ENCODE data around the gene TBC1D25.

The TBC1D25 gene

DNA sequence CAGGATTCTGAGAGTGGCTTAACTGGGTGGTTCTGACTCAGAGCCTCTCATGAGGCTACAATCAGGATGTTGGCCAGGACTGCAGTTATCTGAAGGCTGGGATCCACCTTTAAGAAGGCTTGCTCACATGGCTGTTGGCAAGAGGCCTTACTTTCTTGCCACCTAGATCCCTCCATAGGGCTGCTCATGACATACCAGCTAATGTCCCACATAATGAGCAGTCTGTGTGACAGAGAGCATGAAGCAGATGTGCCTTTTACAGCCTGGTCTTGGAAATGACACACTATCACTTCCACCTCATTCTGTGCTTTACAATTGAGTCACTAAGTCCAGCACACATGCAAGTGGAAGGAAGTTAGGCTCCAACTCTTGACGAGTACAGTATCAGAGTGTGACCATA is 30.4 kb downstream of the TBC1D25 start:
- no peak for DNase-seq

DNA sequence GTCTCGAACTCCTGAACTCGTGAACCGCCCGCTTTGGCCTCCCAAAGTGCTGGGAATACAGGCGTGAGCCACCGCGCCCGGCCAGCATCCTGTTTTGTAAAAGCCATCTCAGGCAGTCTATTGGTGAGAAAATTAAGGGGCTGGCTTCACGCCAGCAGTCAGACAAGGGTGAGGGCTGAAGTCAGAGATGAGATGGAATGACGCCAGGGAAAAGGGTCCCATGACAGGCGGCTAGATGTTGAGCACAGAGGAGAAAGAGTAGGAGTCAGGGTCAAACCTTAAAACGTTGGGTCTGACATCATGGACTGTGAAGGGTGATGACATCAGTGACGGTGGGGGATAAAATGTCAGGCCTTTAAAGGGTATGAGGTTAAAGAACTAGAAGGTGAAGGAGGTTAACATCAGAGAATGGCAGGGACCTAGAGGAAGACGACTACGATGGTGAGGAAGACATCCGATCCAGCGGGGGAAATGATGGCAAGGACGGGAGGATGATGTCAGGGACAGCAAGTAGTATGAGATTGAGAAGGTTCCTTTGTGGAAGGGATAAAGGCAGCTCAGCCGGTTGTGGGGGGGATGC is 34.3 kb downstream of the TBC1D25 start:
- DNase-seq: peak; percentile 34

DNA sequence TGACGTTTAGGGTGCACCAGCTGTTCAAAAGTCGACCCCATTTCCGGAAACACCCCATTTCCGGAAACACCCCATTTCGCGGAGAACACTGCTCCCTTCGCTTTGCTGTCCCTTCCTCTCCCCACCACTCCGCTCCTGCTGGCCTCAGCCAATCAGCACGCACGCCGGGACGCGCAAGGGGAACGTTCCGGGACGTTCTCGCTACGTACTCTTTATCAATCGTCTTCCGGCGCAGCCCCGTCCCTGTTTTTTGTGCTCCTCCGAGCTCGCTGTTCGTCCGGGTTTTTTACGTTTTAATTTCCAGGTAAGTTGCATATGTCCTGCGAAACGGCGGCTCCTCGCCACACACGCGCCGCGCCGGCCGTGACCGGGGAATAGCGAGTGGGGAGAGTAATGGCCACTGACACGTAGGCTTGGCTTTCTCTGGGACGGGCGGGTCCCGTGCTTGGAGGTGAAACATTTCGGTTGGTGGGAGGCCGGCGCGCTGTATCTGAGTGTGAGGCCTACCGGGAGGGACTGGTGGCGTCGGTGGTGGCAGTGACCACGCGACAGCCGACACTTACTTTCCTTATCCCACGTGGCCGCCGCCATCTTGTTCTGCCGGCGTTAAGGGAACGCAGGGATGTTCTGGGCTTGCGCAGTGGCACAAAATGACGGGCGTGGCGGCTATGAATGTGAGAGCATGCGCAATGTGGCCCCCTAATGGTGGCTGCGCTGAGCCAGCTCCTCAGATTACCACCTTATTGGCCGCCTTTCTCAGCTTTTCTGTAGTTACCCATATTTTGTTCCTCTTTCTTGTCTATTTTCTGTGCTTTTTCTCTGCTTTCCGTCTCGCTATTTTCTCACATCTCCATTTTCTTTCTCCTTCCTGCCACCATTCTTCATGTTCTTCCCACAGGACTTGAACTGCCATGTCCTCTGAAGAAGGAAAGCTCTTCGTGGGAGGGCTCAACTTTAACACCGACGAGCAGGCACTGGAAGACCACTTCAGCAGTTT is 35.1 kb downstream of the TBC1D25 start, which contains the start of gene RBM3:
Gene RBM3 (plus strand): TSS at position 215 of the 997 bp plus-strand sequence. CDS start 697 bp downstream, at position 912.
- peak; percentile 90 for DNase-seq

DNA sequence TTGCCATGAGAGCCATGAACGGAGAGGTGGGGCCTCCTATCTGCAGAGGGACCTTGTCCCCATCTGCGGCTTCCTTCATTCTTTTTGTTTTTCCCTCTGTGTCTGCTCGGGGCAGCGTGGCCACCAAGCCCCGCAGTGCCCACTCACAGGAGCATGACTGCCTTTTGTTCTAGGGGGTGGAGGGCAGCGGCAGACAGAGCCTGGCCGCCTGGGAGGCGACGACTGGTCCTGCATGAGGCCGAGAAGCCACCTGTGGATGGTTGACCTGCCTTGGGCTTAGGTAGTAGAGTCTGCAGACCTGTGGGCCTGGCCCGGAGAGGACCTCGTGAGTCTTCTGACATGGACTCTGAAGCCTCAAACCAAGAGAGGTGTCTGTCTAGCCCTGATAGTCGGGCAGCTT is 36.1 kb downstream of the TBC1D25 start:
- DNase-seq: no peak

DNA sequence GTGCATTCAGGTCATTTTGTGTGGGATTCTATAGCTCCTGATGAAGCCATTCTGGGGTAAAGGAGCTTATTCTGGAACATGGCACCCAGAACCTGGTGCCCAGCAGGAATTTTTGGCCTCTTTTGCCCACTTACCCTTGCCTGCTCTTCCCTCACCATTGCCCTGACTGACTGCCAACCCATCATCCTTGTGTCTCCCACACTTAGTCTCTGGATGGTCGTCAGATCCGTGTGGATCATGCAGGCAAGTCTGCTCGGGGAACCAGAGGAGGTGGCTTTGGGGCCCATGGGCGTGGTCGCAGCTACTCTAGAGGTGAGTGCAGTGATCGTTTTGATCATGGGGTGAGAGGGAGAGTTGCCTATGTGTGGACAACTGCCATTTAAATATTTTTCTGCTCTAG is 36.6 kb downstream of the TBC1D25 start:
- no peak for DNase-seq

DNA sequence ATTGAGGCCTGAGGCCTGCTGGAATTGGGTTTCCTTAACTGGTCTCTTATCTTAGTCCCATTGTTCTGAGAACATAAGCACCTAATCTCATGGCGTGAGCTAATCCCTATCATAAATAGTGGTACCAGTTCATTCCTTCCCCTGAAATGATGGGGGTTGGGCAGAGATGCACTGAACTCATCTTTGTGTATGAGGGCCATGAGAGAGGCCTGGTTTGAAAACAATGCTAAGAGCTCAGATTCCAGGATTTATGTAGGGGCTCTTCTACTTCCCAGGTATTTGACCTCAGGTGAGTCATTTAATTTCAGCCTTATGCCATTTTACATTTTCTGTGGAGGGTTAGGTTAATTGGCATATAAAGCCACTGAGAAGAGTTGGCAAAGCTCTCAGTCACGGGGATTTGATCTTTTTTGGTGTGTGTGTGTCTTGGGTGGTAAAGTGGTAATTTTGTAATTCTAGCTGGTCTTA is 39.2 kb downstream of the TBC1D25 start:
- no peak for DNase-seq

DNA sequence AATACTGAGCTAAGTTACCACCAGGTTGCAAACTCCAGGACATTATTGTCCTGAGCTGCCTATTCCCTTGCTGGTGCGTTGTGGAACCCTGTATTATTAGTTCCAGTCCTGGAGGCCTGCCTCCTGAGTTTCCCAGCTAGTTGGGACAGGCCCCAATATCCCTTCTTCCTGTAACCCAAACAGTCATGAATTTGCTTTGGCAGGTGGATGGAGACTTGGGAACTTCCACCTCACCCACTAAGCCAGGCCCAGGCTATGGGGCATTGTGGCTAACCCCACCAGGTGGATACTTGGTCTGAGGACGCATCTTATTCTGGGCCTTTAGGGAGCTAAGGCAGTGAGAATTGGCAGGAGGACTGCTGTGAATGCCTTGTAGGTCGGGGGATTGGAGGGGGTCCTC is 39.7 kb downstream of the TBC1D25 start:
- no peak for DNase-seq

DNA sequence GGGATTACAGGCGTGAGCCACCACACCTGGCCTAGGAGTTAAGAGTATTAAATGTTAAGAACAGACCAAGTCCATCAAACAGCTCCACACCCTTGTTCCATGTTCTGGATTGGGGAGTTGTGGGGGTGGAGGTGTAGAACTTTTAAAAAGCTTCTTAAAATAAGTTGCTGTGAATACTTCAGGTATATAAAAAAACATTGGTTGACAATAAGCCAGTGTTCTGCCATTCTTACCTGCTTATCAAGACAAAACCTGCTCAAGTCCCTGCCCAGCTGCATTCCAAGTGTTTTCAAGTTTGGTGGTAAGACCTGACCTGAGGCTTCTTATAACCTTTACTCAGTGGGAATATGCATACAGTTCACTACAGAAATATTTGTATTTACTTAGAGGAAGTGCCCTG is 41.1 kb downstream of the TBC1D25 start:
- DNase-seq: no peak

DNA sequence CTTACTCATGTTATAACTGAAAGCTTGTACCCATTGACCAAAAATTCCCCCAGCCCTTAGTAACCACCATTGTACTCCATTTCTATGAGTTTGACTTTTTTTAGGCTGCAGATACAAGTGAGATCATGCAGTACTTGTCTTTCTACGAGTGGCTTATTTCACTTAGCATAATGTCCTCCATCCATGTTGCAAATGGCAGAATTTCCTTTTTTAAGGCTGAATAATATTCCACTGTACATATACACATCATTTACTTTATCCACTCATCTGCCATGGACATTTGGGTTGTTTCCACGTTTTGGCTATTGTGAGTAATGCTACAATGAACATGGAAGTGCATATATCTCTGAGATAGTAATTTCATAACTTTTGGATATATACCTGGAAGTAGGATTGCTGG is 45.2 kb downstream of the TBC1D25 start:
- DNase-seq: no peak

DNA sequence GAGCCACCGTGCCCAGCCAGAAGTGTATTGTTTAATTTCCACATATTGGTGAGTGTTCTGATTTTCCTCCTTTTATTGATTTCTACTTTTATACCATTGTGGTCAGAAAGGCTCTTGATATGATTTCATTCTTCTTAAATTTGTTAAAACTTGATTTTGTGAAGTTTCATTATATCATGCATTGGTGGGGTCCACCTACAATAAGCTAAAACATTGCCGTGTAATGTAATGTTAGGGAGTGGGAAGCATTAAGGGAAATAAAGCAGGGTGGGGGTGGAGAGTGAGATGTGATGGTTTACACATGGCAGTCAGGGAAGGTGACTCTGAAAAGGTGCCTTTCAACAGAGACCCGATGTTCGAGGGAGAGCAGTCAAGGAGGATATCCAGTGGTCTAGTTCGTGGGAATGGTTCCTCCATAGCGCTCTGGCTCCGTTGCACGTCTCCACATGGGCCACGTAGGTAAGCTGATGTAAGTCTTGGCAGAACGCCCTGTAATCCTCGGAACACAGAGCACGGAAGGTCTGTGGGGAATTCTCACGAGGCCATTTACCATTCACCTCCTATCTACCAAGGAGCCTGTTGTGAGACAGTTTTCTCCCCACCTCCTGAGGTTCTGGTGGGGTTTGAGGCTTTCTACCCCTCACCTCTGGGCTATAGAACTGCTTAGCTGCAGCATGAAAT is 50.1 kb downstream of the TBC1D25 start:
- no peak for DNase-seq

DNA sequence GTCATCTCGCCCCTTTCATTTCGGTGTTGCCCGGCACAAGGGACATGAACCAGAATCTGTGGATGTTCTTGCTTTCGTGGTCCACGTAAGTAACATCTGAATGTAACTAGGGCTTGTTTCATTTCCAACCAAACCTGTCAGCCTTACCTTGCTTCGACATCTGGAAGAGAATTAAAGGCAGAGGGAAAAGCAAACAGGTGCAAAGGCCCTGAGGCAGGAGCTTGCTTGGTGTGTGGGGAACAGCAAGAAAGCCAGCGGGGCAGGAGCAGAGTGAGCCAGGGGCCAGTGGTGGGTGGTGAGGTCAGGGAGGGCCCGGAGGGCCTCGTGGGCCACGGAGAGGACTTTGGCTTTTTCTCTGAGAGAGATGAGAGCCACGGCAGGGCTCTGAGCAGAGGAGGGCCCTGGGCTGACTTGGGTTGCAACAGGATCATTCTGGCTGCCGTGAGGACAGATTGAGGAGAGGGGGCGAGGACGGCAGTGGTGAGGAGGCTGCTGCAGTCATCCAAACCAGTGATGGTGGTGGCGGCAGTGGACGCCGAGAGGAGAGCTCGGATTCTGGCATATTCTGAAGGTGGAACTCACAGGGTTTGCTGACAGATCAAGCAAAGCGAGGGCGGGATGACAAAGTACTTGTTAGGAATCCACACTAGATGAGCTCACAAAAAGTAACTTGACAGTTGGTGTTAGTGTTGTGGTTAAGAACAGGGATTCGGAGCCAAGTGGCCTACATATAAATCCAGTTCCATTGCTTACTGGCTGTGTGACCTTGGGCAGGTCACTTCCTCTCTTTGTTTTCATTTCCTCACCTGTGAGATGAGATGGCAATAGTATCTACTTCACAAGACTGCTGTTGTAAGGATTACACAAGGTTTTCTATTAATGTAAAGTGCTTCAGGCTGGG is 50.9 kb downstream of the TBC1D25 start:
- DNase-seq: no peak

DNA sequence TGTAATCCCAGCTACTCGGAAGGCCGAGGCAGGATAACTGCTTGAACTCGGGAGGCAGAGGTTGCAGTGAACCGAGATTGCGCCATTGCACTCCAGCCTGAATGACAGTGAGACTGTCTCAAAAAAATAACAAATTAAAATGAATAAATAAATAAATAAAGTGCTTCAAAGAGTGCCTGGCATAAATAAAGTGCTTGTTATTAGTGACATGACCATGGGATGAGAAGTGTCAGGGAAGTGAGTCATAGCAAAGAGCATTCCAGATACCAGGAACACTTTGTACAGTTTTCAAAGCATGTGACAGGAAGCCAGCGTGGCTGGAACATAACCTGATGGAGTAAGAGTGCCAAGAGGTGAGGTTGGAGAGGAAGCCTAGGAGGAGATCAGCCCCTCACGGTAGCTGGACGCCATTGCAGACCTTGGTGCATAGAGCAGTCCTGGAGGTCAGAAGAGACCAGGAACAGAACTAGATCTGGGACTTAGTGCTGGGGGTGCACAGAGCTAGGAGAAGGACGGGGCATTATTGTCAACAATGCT is 51.8 kb downstream of the TBC1D25 start:
- DNase-seq: no peak

DNA sequence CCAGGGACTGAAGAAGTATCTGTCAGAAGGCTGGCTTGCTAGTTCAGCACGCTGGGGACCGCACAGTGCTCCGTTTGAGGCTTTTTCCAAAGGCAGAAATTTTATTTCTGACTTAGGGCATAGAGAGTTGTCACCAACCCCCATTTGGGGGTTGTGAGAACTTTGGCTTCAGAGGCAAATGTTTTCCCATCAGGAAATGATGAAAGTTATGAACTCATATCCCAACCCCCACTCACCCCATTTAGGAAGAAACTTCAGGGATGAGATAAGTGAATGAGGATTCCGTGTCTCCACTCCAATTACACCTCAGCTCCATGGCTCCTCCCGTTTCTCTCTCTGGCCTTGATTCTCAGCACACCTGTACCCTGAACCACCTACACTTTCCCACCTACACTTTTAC is 53.5 kb downstream of the TBC1D25 start:
- no peak for DNase-seq

DNA sequence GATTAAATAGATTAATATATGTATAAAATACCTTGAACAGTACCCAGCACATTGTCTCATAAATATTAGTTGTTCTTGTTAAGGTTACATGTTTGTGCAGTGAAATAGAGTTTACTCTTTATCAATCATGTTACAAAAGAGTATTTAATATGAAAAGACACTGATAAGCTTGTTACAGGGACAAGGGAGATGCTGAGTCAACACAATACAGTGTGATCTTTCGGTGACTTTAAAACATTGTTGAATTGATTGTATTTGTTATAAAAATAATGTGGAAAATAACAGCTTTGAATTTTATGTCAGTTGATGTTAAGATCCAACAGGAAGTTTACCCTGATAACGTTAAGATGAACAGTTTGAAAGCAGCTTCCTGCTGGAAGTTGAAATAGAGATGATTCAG is 56.4 kb downstream of the TBC1D25 start:
- no peak for DNase-seq

DNA sequence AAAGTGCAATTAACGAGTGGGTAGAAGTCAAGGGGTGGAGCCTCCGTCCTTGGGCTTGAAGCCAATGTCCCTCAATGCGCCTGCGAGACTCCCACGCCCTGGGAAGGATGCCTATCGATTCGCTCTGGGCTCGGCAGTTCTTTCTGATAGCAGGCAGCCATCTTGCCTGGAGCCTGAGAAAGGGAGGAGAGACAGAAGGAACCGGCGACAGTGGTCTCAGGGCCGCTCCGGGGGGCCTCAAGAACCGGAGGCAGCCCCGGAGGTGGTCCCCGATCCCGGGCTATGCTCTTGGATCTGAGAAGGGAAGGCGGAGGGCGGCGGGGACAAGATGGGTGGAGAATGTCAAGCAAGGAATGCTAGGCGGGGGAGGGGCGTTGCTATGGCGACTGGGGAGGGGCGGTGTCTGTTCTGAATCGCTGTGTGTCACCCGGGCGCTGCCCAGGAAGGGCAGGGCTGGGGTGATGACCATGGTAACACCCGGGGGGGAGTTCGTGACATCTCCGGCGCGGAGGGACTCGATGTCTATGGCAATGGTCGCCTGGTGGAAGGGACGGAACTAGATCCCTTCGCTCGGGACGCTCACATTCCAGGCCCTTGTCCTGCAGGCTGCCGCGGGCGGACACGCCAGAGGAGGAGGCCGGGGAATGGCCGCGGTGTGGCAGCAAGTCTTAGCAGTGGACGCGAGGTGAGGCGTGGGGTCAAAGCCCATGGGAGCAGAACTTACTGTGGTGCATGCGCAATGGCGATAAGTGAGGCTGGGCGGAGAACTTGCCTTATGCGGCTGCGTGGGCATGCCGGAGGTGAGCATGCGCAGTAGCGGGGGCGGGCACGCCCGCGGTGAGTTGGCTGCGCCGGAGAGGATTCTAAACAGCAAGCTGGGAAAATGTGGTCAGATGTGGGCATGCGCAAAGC is 58.1 kb downstream of the TBC1D25 start, which contains the start of gene WDR13:
Gene WDR13 (plus strand): TSS at position 140 of the 912 bp plus-strand sequence. CDS start 505 bp downstream, at position 645.
- DNase-seq: peak; percentile 90

DNA sequence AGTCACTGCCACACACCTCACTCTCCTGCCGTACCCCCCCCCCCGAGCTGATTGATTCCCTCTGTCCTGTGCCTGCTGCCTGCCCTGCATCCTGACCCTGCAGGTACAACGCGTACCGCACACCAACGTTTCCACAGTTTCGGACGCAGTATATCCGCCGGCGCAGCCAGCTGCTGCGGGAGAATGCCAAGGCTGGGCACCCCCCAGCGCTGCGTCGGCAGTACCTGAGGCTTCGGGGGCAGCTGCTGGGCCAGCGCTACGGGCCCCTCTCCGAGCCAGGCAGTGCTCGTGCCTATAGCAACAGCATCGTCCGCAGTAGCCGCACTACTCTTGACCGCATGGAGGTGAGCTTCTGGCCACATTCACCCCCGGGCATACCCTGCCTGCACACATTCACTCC is 59.1 kb downstream of the TBC1D25 start:
- DNase-seq: no peak

DNA sequence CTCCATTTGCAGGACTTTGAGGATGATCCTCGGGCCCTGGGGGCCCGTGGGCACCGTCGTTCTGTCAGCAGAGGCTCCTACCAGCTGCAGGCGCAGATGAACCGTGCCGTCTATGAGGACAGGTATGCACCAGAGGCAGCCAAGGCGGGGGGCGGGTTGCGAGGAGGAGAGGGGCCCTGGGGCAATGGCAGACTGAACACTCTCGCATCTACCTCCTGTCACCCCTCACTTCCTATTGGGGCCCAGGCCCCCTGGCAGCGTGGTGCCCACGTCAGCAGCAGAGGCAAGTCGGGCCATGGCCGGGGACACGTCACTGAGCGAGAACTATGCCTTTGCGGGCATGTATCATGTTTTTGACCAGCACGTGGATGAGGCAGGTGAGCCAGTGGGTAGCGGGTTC is 59.8 kb downstream of the TBC1D25 start:
- no peak for DNase-seq

DNA sequence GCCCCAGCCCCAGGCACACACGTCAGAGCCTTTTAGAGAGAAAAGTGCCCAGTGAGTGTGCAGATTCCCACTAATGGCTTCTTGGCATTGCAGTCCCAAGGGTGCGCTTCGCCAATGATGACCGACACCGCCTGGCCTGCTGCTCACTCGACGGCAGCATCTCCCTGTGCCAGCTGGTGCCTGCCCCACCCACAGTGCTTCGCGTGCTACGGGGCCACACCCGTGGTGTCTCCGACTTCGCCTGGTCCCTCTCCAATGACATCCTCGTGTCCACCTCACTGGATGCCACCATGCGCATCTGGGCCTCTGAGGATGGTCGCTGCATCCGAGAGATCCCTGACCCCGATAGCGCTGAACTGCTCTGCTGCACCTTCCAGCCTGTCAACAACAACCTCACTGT is 60.7 kb downstream of the TBC1D25 start:
- DNase-seq: no peak

DNA sequence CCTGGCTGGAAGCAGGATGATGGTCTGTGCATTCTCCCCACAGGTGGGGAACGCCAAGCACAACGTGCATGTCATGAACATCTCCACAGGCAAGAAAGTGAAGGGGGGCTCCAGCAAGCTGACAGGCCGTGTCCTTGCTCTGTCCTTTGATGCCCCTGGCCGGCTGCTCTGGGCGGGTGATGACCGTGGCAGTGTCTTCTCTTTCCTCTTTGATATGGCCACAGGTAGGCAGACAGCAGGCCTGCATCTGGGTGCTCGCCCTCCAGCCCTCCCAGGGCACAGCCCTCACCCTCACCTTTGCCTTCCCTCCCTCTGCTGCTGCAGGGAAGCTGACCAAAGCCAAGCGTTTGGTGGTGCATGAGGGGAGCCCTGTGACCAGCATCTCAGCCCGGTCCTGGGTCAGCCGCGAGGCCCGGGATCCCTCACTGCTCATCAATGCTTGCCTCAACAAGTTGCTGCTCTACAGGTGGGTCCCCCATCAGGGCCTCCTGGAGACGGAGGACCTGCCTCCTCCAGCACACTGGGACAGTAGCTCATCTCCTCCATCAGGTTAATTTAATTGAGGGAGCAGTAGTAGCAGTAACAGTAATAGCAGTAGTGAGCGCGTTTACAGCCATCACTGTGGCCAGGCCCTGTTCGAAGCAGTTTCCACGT is 62.4 kb downstream of the TBC1D25 start:
- DNase-seq: no peak

DNA sequence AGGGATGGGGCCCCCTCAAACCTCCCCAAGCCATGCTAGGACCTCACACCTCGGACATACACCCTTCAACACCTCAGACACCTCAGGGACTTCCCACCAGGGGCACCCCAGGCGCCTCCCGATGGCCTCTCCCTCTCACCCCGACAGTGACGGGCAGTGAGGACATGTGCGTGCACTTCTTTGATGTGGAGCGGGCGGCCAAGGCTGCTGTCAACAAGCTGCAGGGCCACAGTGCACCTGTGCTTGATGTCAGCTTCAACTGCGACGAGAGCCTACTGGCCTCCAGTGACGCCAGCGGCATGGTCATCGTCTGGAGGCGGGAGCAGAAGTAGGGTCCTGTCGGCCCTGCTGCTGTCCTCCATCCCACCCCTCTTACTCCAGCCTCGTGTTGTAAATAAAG is 65.2 kb downstream of the TBC1D25 start:
- DNase-seq: no peak
